ENCODE measurements around the gene CTNNB1.

- TF ChIP-seq EP300 (IDR thresholded peaks at IDR 0.05) (no peak), CTCF (IDR thresholded peaks at IDR 0.05) (peak in 2 of 3 donors; percentile 14 to 30), POLR2A (IDR thresholded peaks at IDR 0.05) (no peak)
Observed at GRCh38 chr3:41202834-41203345, 3.6 kb downstream of the CTNNB1 start.

Data from ovary (tissue), 3 donors.